Left ventricle myocardium superior (tissue), 1 donor: Measurements from ENCODE around the gene GP1BA. TPM values are rescaled to one million over a fixed set of nuclear protein-coding genes. Genes with fewer than 3 reads are reported as not detected.

Experiments
- ATAC-seq: fragments of 200-7000 bp; cut with Tn5 transposase; one replicate; pipeline ENCODE4 v1.9.1; 2020; ENCODE audit warnings: mild to moderate bottlenecking, moderate library complexity
- DNase-seq: peaks from one replicate; pipeline ENCODE4 v3.0.0-alpha.2; 2020
- intact Hi-C: fragments of 100-400 bp; cut with micrococcal nuclease; formaldehyde crosslinking; loops from one replicate; pipeline ENCODE4 v1.11.0; 2022
- total RNA-seq: library from RNA; stranded (reverse); fragmentation: NEBNext Ultra II Directional; extraction: Animal tissue kit (Norgen Biotek cat#: 25700); gene quantifications from one replicate; pipeline ENCODE4 v1.2.1, GENCODE V29; 2021
- donor health status: DM: no; HTN: yes; CAD: no; lungs with severe emphysema.

Gene GP1BA
- total RNA-seq, 1 donor from 2014 or later, result not detected

GRCh38 chr17:4965311-4965986 is 33.4 kb downstream of the GP1BA start:
- no peak for ATAC-seq
- intact Hi-C loops, result no loop called here
- no peak for DNase-seq

- DNase-seq, result peak; percentile 98
- ATAC-seq, result peak; percentile 89
- intact Hi-C loops, result no loop called here
Measured at GRCh38 chr17:4966844-4967538, 34.9 kb downstream of the GP1BA start.

DNA sequence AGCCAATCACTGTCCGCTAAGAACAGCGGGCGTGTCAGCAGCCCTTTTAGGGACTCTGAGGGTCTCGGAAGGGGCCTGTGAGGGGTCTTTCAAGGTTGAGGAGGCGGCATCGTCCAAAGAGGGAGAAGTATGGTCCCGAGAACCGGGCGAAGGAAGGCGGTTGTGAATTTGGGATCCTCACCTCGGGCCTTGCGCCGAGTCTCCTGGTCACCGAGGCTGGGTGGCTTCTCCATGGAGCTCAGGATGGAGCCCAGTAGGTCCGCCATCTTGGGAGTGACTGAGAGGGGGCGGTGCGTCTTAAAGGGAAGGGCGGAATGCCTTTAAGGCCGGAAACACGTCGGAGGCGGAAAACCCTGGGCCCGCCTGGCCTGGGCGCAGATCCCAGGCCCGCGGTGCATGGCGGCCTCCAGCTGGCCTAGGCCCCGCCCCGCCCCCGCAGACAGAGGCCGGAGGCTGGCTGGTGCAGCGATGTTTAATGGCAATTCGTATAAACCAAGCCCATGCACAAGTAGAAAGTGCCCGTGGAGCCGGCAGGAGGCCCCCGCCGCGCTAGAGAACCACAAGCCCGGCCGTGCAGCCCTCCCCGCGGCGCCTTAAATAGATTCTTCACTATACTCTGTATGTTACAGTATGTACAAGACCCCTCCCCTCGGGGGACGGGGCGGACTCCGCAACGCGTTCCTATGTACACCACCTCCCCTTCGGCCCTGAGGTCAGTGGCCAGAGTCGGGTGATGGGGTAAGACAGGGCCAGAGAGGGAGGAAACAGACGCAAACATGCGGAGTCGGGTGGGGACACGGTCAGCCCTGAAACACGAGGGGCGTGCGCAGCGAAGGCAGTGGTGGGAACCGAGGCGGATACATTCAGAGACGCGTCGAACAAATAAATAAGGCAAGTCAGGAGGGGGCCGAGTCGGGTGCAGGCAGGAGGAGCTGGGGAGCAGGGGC is 35.7 kb downstream of the GP1BA start, which contains the start of gene SPAG7:
SPAG7 (minus strand) TSS at position 279 of the 947 bp plus-strand sequence; CDS start at position 266, 13 bp downstream.
- peak; percentile 81 for ATAC-seq
- intact Hi-C loops, result no loop called here
- peak; percentile 96 for DNase-seq

- DNase-seq (peak; percentile 52), ATAC-seq (no peak)
- intact Hi-C loops, result no loop called here
Measured at GRCh38 chr17:4968486-4969046, 36.5 kb downstream of the GP1BA start.

DNA sequence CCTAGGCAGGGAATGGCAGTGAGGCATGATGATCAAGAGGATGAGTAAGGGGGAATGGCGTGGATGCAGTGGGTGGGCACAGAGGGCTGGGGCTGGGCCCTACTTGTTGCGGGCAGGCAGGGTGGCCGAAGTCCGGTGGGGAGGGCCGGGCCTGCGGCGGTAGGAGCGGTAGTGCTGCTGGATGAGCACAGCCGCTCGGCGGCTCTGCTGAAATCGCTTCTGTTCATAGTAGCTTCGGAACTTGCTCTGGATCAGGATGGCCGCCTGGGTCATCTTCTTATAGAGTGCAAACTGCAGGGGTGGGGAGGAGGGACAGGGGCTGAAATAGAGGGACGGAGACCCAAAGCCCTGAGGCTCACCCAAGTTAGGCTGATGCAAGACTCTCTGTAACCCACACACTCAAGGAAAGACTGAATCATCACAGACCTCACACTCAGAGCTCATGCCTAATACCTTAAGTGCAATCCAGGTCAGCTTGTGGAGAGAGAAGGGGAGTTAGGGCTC is 37.0 kb downstream of the GP1BA start:
- ATAC-seq (no peak), DNase-seq (peak; percentile 60)
- intact Hi-C loops, result no loop called here

GRCh38 chr17:4969551-4970173 is 37.6 kb downstream of the GP1BA start:
- intact Hi-C loops, result no loop called here
- ATAC-seq (no peak), DNase-seq (no peak)

DNA sequence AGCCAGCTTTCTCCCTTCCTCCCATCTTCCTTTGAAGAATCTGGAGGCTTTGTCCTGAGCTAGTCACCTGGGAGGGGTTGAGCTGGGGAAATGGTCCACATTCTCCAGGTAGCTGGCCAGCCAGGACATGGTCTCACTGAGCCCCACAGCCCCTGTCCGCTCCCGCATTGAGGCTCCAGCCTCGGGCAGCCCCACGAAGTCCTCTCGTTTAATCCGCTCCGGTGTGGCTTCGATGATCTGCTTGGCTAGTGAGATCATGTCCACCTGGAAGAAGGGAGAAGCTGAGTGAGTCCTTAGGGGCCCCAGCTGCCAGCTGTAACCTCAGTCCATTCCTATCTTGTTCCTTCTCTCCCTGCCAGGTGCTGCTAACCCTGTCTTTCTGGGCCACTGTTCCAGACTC is 38.2 kb downstream of the GP1BA start:
- no peak for DNase-seq
- no peak for ATAC-seq
- intact Hi-C loops, result no loop called here

DNA sequence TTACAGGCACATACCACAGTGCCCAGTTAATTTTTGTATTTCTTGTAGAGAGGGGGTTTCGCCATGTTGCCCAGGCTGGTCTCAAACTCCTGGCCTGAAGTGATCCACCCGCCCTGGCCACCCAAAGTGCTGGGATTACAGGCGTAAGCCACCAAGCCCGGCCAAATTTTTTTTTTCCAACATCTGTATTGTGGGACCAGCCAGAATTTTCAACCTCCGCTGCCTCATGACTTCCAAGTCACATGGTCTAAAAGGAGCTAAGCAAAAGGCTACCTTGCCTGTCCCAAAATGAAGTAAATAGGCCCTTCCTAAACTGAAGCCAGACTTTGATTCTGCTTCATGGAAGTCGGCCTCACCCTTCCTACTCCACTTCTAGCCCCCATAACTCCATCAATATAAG is 39.7 kb downstream of the GP1BA start:
- DNase-seq, result no peak
- no peak for ATAC-seq
- intact Hi-C loops, result no loop called here

GRCh38 chr17:4972322-4972721 is 40.2 kb downstream of the GP1BA start:
- ATAC-seq (no peak), DNase-seq (no peak)
- intact Hi-C loops, result no loop called here

DNA sequence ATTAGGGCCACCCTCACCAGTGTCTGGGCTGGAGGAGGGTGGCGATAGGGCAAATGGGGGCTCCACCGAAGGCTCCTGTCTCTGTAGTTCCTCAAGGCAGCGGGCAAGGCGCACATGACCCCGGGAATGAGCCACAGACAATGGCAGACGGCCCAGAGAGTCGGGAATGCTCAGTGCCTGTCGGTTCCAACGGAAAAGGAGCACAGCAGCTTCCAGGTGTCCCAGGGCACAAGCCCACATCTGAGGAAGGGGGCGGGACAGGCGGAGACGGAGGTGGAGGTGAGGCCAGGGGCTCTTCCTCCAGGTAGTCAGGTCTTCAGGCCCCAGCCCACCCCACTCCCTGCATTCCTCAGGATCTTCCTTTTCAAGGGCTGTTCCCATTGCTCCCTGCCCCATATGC is 40.7 kb downstream of the GP1BA start:
- intact Hi-C loops, result no loop called here
- DNase-seq (no peak), ATAC-seq (no peak)

DNA sequence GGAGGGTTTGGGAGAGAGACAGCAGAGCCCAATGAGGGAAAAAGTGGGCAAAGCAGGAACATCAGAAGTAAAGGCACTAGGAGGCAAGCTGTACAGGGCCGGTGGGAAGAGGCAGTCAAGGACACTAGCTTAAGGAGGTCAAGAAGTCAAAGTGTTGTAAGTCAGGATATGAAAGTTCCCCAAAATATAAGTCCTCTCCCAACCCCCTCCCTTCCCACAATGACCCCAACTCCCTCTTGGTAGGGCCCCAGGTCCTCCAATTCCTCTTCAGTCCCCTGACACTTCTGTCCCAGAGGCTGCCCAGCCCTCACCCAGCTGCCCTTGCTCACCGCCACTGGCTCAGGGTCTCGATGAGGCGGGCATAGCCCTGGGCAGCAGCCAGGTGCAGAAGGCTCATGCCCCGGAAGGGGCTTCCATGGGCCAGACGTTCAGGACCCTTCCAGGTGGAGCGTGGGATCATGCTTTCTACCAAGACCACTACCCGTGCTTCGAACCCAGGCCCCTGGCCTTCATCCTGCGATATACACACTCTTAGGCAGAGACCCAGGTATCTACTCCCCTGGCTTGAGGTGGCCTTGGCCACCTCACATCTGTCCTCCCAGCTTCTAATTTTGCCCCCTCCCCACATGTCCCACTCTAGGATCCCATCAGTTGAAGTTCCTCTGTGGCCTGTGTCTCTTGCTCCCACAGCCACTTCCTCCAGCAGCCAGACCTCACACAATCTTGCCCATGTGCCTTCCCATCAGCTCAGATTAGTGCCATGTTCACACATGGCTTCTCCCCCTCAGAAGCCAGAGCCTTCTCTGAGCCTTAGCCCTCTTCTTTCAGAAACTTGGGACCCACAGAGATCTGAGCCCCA is 41.4 kb downstream of the GP1BA start:
- intact Hi-C loops, result no loop called here
- DNase-seq, result no peak
- no peak for ATAC-seq

- intact Hi-C loops, result no loop called here
- DNase-seq (peak; percentile 69), ATAC-seq (peak; percentile 88)
Measured at GRCh38 chr17:4974115-4974670, 42.1 kb downstream of the GP1BA start.

DNA sequence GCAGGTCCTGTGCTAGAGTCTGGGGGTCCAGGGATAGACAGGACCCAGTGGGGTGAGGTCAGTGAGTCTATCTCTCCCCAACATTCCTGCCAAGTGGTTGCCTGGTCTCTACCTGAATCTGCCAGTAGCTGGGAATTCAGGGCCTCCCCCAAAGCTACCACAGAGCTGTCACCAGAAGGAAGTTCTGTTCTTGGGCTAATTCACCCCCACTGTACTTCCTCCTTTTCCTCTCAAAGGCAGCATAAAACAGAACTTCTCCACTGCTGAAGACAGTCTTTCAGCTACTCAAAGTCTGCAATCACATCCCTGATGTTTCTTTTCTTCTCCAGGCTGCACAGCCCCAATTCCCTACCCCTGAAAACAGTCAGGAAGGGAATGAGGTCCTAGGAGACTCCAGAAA is 46.6 kb downstream of the GP1BA start:
- intact Hi-C loops, result no loop called here
- no peak for DNase-seq
- no peak for ATAC-seq

DNA sequence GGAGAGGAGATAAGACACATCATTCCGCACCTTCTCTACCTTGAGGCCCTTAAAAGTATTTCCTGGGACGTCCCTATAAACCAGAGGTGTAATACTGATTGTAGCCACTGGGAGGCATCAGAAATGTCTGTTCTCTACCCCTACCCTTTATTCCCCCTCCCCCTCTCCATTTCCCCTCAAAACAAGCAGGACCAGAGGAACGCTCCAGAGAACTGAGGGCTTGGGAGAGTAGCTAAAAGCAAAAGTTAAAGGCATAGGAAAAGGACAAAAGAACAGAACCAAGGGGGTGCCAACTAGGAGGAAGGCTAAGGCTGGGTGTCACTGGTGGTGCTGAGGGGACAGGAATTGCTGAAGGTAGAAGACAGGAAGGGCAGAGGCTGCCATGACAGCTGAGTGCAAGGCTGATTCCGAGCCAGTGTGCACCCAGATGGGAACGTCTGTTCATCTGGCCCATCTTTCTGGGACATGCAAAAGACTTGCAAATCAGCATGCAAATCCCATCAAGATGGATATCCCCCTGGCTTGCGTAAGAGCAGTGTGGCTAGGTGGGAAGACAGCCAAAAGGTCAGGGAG is 48.7 kb downstream of the GP1BA start:
- peak; percentile 57 for ATAC-seq
- intact Hi-C loops, result no loop called here
- no peak for DNase-seq

GRCh38 chr17:4982305-4982704 is 50.2 kb downstream of the GP1BA start:
- ATAC-seq (no peak), DNase-seq (no peak)
- intact Hi-C loops, result no loop called here
